Naive thymus-derived CD4-positive, alpha-beta T cell (primary cell): Measurements from ENCODE around the gene DENND4B. TPM values are rescaled to one million over a fixed set of nuclear protein-coding genes. Genes with fewer than 3 reads are reported as not detected.
A peak's percentile ranks its signal among the peaks of the same experiment; 100 is the strongest.

Source experiments
- ATAC-seq: fragments of 150-1000 bp; cut with Tn5 transposase; 2 replicates; pipeline ENCODE4 v1.10.0; 2021; ENCODE audit warnings: mild to moderate bottlenecking, moderate library complexity
- CTCF ChIA-PET: fragments of 350-600 bp; sonication (Branson Sonifier 250); formaldehyde crosslinking; loops from one replicate; lab custom pipeline; 2021; ENCODE audit warnings: antibody characterized with exemption; lab: Charles Lee
- POLR2A ChIA-PET: fragments of 350-600 bp; sonication (Branson Sonifier 250); formaldehyde crosslinking; loops from one replicate; lab custom pipeline; 2021; ENCODE audit warnings: antibody characterized with exemption, inconsistent platforms; lab: Charles Lee
- DNase-seq, 9 donors: peaks; one replicate each; pipeline versions ENCODE4 v3.0.0 to v3.0.0-alpha.2; 2020 to 2022; ENCODE audit warnings: mixed read lengths in 1 of 9
- H3K27ac ChIP-seq: one replicate; pipeline ENCODE4 v1.7.0; 2013; ENCODE audit warnings: mild to moderate bottlenecking, low read depth, low read length, moderate library complexity
- H3K27me3 ChIP-seq, 2 donors: one replicate each; pipeline ENCODE4 v1.7.0; 2013; ENCODE audit warnings: low read length in 2 of 2, mild to moderate bottlenecking in 2 of 2, moderate library complexity in 2 of 2; ENCODE audit not compliant: control insufficient read depth in 2 of 2, insufficient read depth in 2 of 2
- H3K36me3 ChIP-seq, 3 experiments: 1 replicate in 2 of 3; 2 replicates in 1 of 3; pipeline ENCODE4 v1.7.0; 2013; ENCODE audit warnings: low read length in 3 of 3, mild to moderate bottlenecking in 3 of 3, moderate library complexity in 1 of 3; ENCODE audit not compliant: insufficient read depth in 3 of 3, control insufficient read depth in 2 of 3
- H3K4me1 ChIP-seq, 2 donors: one replicate each; pipeline ENCODE4 v1.7.0; 2013; ENCODE audit warnings: low read length in 2 of 2, mild to moderate bottlenecking in 2 of 2, moderate library complexity in 1 of 2; ENCODE audit not compliant: control insufficient read depth in 2 of 2, insufficient read depth in 2 of 2
- H3K4me3 ChIP-seq: 2 replicates; pipeline ENCODE4 v1.7.0; 2013; ENCODE audit warnings: mild to moderate bottlenecking, low read length
- H3K9me3 ChIP-seq, 3 experiments: 1 replicate in 2 of 3; 2 replicates in 1 of 3; pipeline ENCODE4 v1.7.0; 2013; ENCODE audit warnings: low read length in 3 of 3; ENCODE audit not compliant: control insufficient read depth in 2 of 3
- H3K27ac Mint-ChIP-seq, 9 donors: one replicate each; pipeline ENCODE4 v1.8.0; 2020 to 2022; ENCODE audit warnings: mixed read lengths in 9 of 9, mild to moderate bottlenecking in 8 of 9, moderate library complexity in 5 of 9, inconsistent platforms in 2 of 9
- H3K27me3 Mint-ChIP-seq, 5 donors: one replicate each; pipeline ENCODE4 v1.8.0; 2021 to 2022; ENCODE audit warnings: mixed read lengths in 5 of 5, mild to moderate bottlenecking in 1 of 5
- H3K36me3 Mint-ChIP-seq, 5 donors: one replicate each; pipeline ENCODE4 v1.8.0; 2020 to 2022; ENCODE audit warnings: mixed read lengths in 5 of 5, mild to moderate bottlenecking in 3 of 5, inconsistent platforms in 1 of 5
- H3K4me1 Mint-ChIP-seq, 7 donors: one replicate each; pipeline ENCODE4 v1.8.0; 2020 to 2022; ENCODE audit warnings: mixed read lengths in 7 of 7, mild to moderate bottlenecking in 3 of 7, inconsistent platforms in 1 of 7
- H3K4me3 Mint-ChIP-seq, 10 donors: one replicate each; pipeline ENCODE4 v1.8.0; 2020 to 2022; ENCODE audit warnings: mild to moderate bottlenecking in 10 of 10, mixed read lengths in 10 of 10, moderate library complexity in 6 of 10, inconsistent platforms in 2 of 10
- H3K9me3 Mint-ChIP-seq, 11 donors: one replicate each; pipeline ENCODE4 v1.8.0; 2020 to 2022; ENCODE audit warnings: mixed read lengths in 11 of 11, mild to moderate bottlenecking in 4 of 11, inconsistent platforms in 1 of 11, moderate library complexity in 1 of 11
- intact Hi-C, 2 donors: fragments of 100-400 bp; cut with micrococcal nuclease; formaldehyde crosslinking; loops; one replicate each; pipeline ENCODE4 v1.15.1; 2023
- polyA plus RNA-seq, 2 donors: library from polyadenylated mRNA; unstranded; fragments of 300-500 nt; fragmentation: Illumina TruSeq; gene quantifications; one replicate each; pipeline ENCODE4 v1.2.3, GENCODE V29; 2021
- total RNA-seq, 6 experiments: library from RNA in 5 of 6; stranded (reverse) in 5 of 6; gene quantifications; 1 replicate in 5 of 6; 2 replicates in 1 of 6; pipeline ENCODE4 v1.2.3 and lab custom pipeline; 2021 to 2026

The DENND4B gene
- total and polyA plus RNA-seq, 7 experiments from 2014 or later, result 12.5 to 223 (median 170) TPM

- DNase-seq (no peak), ATAC-seq (no peak)
- H3K9me3 Mint-ChIP-seq, result no peaks in the 10 kb centered on the region
- Histone ChIP-seq H3K4me3 (no peak overlapping the region), H3K4me1 (no peaks in the 10 kb centered on the region), H3K27ac (no peak overlapping the region), H3K27me3 (no peaks in the 10 kb centered on the region), H3K36me3 (peaks cover 10 to 85% (median 33%) of the 10 kb centered on the region in 3 experiments), H3K9me3 (no peaks in the 10 kb centered on the region)
- POLR2A ChIA-PET, result interaction anchor here (1.2 to 3.6 kb wide), 3 partner anchors 10 to 35 kb away, joined by 3 to 16 read pairs (median 6); partner anchors contain the start of genes CREB3L4 and GATAD2B
- peaks cover 4 to 14% (median 8%) of the 10 kb centered on the region in 7 donors for H3K4me1 Mint-ChIP-seq
- H3K4me3 Mint-ChIP-seq, result no peak overlapping the region
- intact Hi-C loops, result no loop called here
- CTCF ChIA-PET, result interaction anchor here (0.5 to 0.6 kb wide), 2 partner anchors 15 to 421 kb away, joined by 3 read pairs; no protein-coding TSS in a partner anchor
- no peaks in the 10 kb centered on the region for H3K27me3 Mint-ChIP-seq
- peaks cover 0 to 26% (median 13%) of the 10 kb centered on the region in 5 donors for H3K36me3 Mint-ChIP-seq
- peak overlapping the region in 1 of 9 donors; percentile 46 for H3K27ac Mint-ChIP-seq
Observed at GRCh38 chr1:153932156-153933131, 14.1 kb downstream of the DENND4B start.

DNA sequence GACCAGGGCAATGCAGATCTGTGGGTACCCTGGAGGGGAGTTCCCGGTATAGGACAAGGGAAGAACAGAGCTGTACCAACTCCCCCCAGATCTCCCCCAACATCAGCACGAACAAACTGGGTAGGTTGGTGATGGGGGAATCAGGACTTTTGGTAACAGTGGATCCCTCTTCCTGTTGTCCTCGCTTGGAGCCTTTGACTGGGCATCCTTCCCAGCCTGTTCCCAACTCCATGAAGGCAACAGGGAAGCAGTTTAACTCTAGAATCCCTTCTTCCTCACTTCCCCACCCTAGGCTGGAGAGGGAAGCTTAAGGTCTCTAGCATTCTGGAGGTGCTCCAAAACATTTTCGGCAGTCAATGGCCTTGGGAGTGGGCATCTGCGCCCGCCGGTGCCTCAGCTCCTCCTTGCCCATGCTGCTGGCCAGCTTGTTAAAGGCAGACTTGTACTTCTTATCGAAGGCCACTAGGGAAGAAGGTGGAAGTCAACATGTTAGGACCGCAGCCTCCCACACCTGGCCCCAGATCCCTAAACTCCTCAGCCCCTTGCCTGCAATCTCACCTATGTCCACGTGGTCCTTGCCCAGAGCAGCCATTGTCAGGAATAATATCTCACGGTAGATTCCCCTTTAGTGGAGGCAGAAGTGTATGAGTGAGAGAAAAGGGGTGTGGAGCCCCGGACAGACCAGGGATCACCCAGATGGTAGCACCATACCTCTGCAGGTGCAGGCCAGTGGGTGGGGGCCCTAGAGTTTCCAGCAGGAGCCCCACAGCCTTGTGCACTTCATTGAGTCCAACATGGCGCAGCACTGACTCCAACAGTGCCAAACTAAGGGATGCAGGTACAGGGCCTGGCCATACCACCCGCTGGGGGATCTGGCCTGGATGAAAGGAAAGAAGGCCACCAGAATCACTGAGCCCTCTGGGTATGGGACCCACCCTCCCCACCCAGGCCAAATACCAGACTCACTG lies 16.3 kb downstream of the DENND4B start:
- POLR2A ChIA-PET, result interaction anchor here (0.7 to 2.7 kb wide), 3 partner anchors 15 to 196 kb away, joined by 3 to 24 read pairs (median 5); partner anchors contain the start of genes DENND4B and JTB
- intact Hi-C loops, result no loop called here
- Mint-ChIP-seq H3K36me3 (peaks cover 0 to 9% (median 3%) of the 10 kb centered on the region in 5 donors), H3K9me3 (no peaks in the 10 kb centered on the region), H3K4me1 (peaks cover 4 to 21% (median 8%) of the 10 kb centered on the region in 7 donors), H3K4me3 (no peak overlapping the region), H3K27ac (no peak overlapping the region), H3K27me3 (no peaks in the 10 kb centered on the region)
- H3K36me3 ChIP-seq, result peaks cover 4 to 63% (median 13%) of the 10 kb centered on the region in 3 experiments
- DNase-seq (no peak), ATAC-seq (no peak)
- CTCF ChIA-PET, result interaction anchor here (0.6 to 2.2 kb wide), 3 partner anchors 11 to 55 kb away, joined by 3 to 5 read pairs (median 3); partner anchors contain the start of gene CREB3L4
- no peaks in the 10 kb centered on the region for H3K9me3 ChIP-seq
- no peak overlapping the region for H3K27ac ChIP-seq
- no peaks in the 10 kb centered on the region for H3K4me1 ChIP-seq
- no peak overlapping the region for H3K4me3 ChIP-seq
- no peaks in the 10 kb centered on the region for H3K27me3 ChIP-seq

DNA sequence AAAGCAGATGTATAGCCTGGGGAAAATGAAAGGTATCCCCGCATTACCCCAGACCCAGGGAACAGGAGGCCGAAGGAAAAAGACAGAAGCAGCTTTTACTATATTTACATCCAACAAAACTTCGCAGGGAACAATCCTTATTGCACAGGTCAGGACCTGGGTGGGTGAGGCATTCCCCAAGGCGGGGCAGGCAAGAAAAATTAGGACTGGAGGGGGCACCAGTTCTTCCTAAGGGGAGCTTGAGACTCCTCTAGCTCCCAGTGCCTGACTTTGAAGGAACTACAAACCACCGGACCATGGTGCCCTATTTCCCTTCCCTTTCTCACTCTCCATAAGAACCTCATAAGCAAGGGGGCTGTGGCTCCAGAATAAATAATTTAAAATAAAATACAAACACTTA lies 17.1 kb downstream of the DENND4B start:
- Mint-ChIP-seq H3K9me3 (no peaks in the 10 kb centered on the region), H3K36me3 (peaks cover 0 to 5% (median 2%) of the 10 kb centered on the region in 5 donors), H3K4me1 (peaks cover 4 to 21% (median 8%) of the 10 kb centered on the region in 7 donors), H3K4me3 (no peak overlapping the region), H3K27ac (peak overlapping the region in 2 of 9 donors; percentile 49 to 62), H3K27me3 (no peaks in the 10 kb centered on the region)
- POLR2A ChIA-PET, result interaction anchor here (0.6 to 2.7 kb wide), 5 partner anchors 16 to 195 kb away, joined by 3 to 24 read pairs (median 4); partner anchors contain the start of genes DENND4B and JTB
- Histone ChIP-seq H3K27ac (no peak overlapping the region), H3K36me3 (peaks cover 4 to 55% (median 8%) of the 10 kb centered on the region in 3 experiments), H3K4me3 (no peak overlapping the region), H3K4me1 (no peaks in the 10 kb centered on the region), H3K27me3 (no peaks in the 10 kb centered on the region), H3K9me3 (no peaks in the 10 kb centered on the region)
- ATAC-seq, result no peak
- CTCF ChIA-PET, result interaction anchor here (0.6 to 2.2 kb wide), 3 partner anchors 11 to 56 kb away, joined by 3 to 5 read pairs (median 3); partner anchors contain the start of gene CREB3L4
- no peak for DNase-seq
- intact Hi-C loops, result no loop called here

DNA sequence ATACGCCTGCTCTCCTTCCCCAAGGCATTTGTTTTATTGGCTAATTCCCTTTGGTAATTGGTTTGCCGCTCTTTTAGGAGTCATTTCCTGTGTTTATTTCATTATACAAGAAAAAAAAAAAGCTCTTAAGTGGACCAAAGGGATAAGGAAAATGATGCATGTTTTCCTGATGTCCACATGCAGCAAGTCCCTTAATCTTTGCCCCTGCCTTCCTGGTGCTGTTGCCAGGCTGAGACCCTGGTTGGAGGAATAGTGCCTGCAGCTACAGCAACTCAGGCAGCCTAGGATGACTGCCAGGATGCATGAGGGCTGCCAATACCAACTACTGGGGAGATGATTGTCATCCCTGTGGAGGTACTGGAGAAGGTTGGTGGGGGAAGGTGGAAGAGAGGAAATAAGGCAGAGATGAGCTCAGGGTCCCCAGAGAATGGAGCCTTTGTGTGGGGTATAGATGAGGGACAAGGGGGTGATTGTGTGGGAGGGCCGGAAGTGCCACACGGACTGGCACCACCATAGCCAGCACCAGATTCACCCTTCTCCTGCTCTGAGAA lies 17.7 kb downstream of the DENND4B start:
- H3K36me3 Mint-ChIP-seq, result peaks cover 0 to 4% (median 0%) of the 10 kb centered on the region in 5 donors
- Histone ChIP-seq H3K9me3 (no peaks in the 10 kb centered on the region), H3K4me1 (peaks cover 2 to 5% of the 10 kb centered on the region in 2 donors), H3K27me3 (no peaks in the 10 kb centered on the region), H3K36me3 (peaks cover 0 to 49% (median 7%) of the 10 kb centered on the region in 3 experiments), H3K27ac (peak overlapping the region; percentile 12), H3K4me3 (no peak overlapping the region)
- DNase-seq, result no peak
- peaks cover 6 to 21% (median 9%) of the 10 kb centered on the region in 7 donors for H3K4me1 Mint-ChIP-seq
- intact Hi-C loops, result no loop called here
- no peak for ATAC-seq
- peak overlapping the region; percentile 4 to 74 (median 52) for H3K27ac Mint-ChIP-seq
- CTCF ChIA-PET, result interaction anchor here (0.9 to 2.2 kb wide), 2 partner anchors 10 to 39 kb away, joined by 3 to 5 read pairs; partner anchors contain the start of gene CREB3L4
- POLR2A ChIA-PET, result interaction anchor here (0.6 to 2.7 kb wide), 3 partner anchors 16 to 39 kb away, joined by 3 to 24 read pairs (median 4); partner anchors contain the start of gene DENND4B
- no peaks in the 10 kb centered on the region for H3K9me3 Mint-ChIP-seq
- no peaks in the 10 kb centered on the region for H3K27me3 Mint-ChIP-seq
- no peak overlapping the region for H3K4me3 Mint-ChIP-seq

DNA sequence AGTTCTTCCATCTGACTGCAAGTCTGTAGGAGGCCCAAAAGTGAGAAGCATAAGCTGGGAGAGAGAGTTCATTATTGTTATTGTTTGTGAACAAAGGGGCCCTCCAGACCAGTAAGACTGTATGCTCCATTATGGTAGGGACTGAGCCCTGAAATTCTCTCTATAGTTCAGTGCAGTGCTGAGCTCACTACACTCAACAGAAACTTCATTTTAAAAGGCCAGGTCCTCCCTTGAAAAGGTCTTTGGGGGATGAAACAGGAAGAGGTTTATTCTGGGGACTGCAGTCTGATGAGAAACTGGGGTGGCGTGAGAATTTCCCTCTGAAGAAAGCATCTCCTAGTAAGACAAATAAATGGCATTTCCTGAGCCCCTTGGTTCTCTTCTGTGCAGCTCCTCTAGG lies 18.3 kb downstream of the DENND4B start:
- ChIA-PET CTCF (interaction anchor here (2.2 kb wide), 1 partner anchor 9 kb away, joined by 5 read pairs; no protein-coding TSS in a partner anchor), POLR2A (interaction anchor here (2.7 kb wide), 1 partner anchor 17 kb away, joined by 24 read pairs; the partner anchor contains the start of gene DENND4B)
- peak overlapping the region; percentile 2 to 74 (median 52) for H3K27ac Mint-ChIP-seq
- H3K27me3 Mint-ChIP-seq, result no peaks in the 10 kb centered on the region
- no peak overlapping the region for H3K4me3 Mint-ChIP-seq
- Histone ChIP-seq H3K4me3 (no peak overlapping the region), H3K4me1 (peaks cover 5 to 8% of the 10 kb centered on the region in 2 donors), H3K36me3 (peaks cover 0 to 45% (median 4%) of the 10 kb centered on the region in 3 experiments), H3K27ac (no peak overlapping the region), H3K27me3 (no peaks in the 10 kb centered on the region), H3K9me3 (no peaks in the 10 kb centered on the region)
- no peaks in the 10 kb centered on the region for H3K9me3 Mint-ChIP-seq
- H3K4me1 Mint-ChIP-seq, result peaks cover 9 to 25% (median 15%) of the 10 kb centered on the region in 7 donors
- peaks cover 0 to 5% (median 0%) of the 10 kb centered on the region in 5 donors for H3K36me3 Mint-ChIP-seq
- intact Hi-C loops, result no loop called here
- DNase-seq (no peak), ATAC-seq (no peak)
